Stimulated activated naive CD8-positive, alpha-beta T cell treated with anti-CD3 and anti-CD28 coated beads, Interleukin-15, Interleukin-2, amounts not matched to agents 100 ng/mL and 50 ng/mL, for 24 hours (primary cell): Measurements from ENCODE around the gene KRTAP5-3.
"Not testable (repeated sequence)": the region's sequence is repeated elsewhere in the genome, so short reads cannot be mapped to it uniquely, and the experiment has no call there.

Experiments used
- H3K27ac Mint-ChIP-seq: one replicate; pipeline ENCODE4 v1.8.0; 2021; ENCODE audit warnings: mild to moderate bottlenecking, mixed read lengths
- H3K27me3 Mint-ChIP-seq: one replicate; pipeline ENCODE4 v1.8.0; 2021; ENCODE audit warnings: mixed read lengths
- H3K36me3 Mint-ChIP-seq: one replicate; pipeline ENCODE4 v1.8.0; 2021; ENCODE audit warnings: low read depth, mixed read lengths
- H3K4me1 Mint-ChIP-seq: one replicate; pipeline ENCODE4 v1.8.0; 2021; ENCODE audit warnings: low read depth, mixed read lengths
- H3K4me3 Mint-ChIP-seq: one replicate; pipeline ENCODE4 v1.8.0; 2021; ENCODE audit warnings: mild to moderate bottlenecking, mixed read lengths
- H3K9me3 Mint-ChIP-seq: one replicate; pipeline ENCODE4 v1.8.0; 2021; ENCODE audit warnings: mixed read lengths

The KRTAP5-3 gene

DNA sequence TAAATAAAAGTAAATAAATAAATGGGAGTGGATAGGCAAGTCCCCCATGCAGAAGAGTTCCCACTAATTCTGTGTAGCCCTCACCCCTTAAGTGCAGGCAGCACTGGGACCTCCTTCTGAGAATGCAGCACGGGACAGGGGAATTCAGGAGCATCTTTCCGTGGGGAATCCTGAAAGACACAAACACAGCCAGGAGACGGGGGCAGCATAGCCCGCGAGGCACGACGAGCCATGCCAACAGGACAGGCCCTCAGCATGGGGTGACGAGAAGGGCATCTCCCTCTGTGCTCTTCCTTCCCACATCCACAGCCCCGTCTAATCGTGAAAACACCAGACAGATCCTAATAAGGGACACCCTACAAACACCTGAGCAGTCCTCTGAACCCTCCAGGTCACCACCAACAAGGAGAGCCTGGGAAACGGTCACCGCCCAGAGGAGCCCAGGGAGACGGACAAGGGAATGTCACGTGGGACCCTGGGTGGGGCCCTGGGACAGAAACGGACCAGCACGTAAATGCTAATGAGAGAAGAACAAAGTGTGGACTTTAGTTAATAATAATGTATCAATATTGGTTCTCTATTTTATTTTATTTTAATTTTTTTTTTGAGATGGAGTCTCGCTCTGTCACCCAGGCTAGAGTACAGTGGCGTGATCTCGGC lies 28.2 kb upstream of the KRTAP5-3 start:
- H3K4me3 Mint-ChIP-seq: no peak overlapping the region
- no peaks in the 10 kb centered on the region for H3K36me3 Mint-ChIP-seq
- H3K27ac Mint-ChIP-seq: no peak overlapping the region
- H3K9me3 Mint-ChIP-seq: no peaks in the 10 kb centered on the region
- peaks cover 34% of the 10 kb centered on the region for H3K27me3 Mint-ChIP-seq
- H3K4me1 Mint-ChIP-seq: no peaks in the 10 kb centered on the region

DNA sequence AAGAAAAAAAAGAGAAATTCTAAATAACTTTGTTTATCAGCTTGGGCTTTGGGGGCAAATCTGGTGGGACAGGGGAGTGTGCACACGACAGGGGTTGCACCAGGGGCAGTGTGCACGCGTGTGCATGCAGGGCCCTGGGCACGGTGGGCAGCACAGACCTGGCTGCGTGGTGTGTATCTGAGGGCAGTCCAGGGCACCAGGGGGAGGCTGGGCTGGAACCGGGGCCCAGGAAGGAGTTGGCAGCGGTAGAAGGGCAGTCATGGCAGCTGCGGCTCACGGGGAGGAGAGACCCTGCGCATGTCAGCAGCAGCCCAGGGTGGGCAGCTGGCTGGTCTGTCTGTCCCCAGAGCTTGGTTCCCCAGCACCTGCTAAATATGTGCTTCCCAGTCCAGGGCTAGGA lies 25.6 kb upstream of the KRTAP5-3 start:
- no peaks in the 10 kb centered on the region for H3K9me3 Mint-ChIP-seq
- no peak overlapping the region for H3K4me3 Mint-ChIP-seq
- H3K27me3 Mint-ChIP-seq: peaks cover 30% of the 10 kb centered on the region
- no peaks in the 10 kb centered on the region for H3K36me3 Mint-ChIP-seq
- no peak overlapping the region for H3K27ac Mint-ChIP-seq
- H3K4me1 Mint-ChIP-seq: no peaks in the 10 kb centered on the region

DNA sequence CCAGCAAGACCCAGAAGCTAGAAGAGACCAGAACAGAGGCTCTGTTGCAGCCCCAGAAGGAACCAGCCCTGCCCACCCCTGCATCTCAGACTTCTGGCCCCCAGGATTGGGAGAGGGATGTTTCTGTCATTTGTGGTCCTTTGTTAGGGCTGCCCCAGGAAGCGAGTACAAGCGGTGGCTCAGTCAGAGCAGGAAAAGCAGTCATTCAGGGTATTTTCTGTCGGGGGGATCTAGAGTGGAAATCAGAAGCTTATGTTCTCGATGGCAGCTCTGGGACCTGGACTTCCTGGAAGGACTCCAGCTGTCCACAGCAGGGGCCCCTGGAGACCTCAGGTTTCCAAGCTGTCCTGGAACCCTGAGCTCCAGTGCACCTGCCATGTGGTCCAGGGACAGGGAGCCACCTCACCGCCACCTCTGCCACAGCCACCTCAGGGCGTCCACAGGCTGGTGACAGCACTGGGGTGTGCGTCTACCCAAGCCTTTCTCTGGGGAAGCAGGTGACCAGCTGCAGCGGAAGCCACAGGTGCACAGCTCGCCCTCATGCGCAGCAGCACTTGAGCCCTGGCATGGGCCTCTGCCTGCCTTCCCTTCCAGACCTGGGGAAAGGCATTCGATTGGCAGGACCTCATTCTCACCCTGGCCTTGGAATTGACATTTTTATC lies 23.9 kb upstream of the KRTAP5-3 start:
- Mint-ChIP-seq H3K36me3 (no peaks in the 10 kb centered on the region), H3K27ac (no peak overlapping the region), H3K27me3 (peaks cover 31% of the 10 kb centered on the region), H3K4me3 (no peak overlapping the region), H3K9me3 (no peaks in the 10 kb centered on the region), H3K4me1 (no peaks in the 10 kb centered on the region)

DNA sequence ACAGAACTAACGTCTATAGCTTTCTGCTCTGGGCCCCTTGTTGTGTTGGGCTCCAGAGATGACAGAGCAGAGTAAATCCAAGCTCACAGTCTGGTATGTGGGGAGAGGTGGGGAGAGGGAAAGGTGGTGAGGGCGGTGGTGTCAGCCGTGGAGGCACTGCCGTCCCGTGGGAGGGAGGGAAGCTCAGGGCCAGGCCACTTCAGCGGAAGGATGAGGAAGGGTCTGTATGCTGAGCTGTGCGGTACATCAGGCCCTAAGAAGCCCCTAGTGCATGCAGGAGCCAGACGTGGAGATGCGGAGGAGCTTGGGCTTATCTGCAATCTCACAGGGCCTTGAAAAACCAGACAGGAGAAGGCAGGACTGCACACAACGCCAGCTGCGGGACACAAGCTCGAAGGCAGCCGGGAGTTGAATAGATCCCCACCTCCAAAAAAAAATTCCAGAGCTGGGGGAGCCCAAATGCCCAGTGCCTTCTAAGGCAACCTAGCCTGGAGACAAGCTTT lies 22.9 kb upstream of the KRTAP5-3 start:
- no peaks in the 10 kb centered on the region for H3K36me3 Mint-ChIP-seq

DNA sequence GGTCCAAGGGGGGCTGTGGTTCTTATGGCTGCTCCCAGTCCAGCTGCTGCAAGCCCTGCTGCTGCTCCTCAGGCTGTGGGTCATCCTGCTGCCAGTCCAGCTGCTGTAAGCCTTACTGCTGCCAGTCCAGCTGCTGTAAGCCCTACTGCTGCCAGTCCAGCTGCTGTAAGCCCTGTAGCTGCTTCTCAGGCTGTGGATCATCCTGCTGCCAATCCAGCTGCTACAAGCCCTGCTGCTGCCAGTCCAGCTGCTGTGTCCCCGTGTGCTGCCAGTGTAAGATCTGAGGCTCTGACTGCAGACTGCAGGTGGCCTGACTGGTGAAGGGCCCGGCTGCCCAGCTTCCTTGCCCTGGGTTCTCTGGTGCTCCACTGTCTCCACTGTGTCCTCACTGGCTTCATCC lies 22.0 kb upstream of the KRTAP5-3 start:
- peaks cover 23% of the 10 kb centered on the region for H3K27me3 Mint-ChIP-seq
- no peaks in the 10 kb centered on the region for H3K4me1 Mint-ChIP-seq
- H3K9me3 Mint-ChIP-seq: no peaks in the 10 kb centered on the region
- no peak overlapping the region for H3K27ac Mint-ChIP-seq
- H3K36me3 Mint-ChIP-seq: no peaks in the 10 kb centered on the region
- no peak overlapping the region for H3K4me3 Mint-ChIP-seq

More for the DNA sequence above, 22.9 kb upstream of the KRTAP5-3 start:
- Mint-ChIP-seq H3K27me3 (peaks cover 31% of the 10 kb centered on the region), H3K9me3 (no peaks in the 10 kb centered on the region), H3K4me1 (no peaks in the 10 kb centered on the region), H3K27ac (no peak overlapping the region), H3K4me3 (no peak overlapping the region)

DNA sequence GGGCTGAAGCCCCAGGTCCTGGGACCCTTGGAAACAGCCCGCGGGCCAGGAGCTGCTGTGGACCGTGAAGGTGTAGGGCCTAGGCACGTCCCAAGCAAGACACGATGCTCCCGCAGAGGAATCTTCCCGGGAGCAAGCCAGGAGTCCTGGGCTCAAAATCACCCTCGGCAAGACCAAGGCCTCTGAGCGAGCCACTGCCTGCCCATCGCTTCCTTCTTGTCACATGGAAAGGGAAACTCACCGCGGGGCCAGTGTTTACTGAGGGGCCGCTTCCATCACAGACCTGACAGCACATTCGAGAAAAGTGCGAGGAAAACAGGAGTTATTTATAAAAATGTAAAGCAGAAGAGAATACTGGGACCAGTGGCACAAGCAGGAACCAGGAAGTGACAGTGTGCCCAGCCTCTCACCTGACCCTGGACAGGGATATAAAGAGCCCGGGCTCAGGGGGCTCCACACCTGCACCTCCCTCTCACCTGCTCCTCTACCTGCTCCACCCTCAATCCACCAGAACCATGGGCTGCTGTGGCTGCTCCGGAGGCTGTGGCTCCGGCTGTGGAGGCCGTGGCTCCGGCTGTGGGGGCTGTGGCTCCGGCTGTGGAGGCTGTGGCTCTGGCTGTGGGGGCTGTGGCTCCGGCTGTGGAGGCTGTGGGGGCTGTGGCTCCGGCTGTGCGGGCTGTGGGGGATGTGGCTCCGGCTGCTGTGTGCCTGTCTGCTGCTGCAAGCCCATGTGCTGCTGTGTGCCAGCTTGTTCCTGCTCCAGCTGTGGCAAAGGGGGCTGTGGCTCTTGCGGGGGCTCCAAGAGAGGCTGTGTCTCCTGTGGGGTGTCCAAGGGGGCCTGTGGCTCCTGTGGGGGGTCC lies 21.3 kb upstream of the KRTAP5-3 start, which contains the start of gene KRTAP5-5:
KRTAP5-5 (plus strand) TSS at position 450 of the 860 bp plus-strand sequence; CDS start at position 516, 66 bp downstream.
- peaks cover 20% of the 10 kb centered on the region for H3K27me3 Mint-ChIP-seq
- no peak within 1 kb of the TSS for H3K27ac Mint-ChIP-seq
- H3K4me1 Mint-ChIP-seq: no peaks in the 10 kb centered on the region
- H3K9me3 Mint-ChIP-seq: no peaks in the 10 kb centered on the region
- no peak within 1 kb of the TSS for H3K4me3 Mint-ChIP-seq
- no peaks in the 10 kb centered on the region for H3K36me3 Mint-ChIP-seq

DNA sequence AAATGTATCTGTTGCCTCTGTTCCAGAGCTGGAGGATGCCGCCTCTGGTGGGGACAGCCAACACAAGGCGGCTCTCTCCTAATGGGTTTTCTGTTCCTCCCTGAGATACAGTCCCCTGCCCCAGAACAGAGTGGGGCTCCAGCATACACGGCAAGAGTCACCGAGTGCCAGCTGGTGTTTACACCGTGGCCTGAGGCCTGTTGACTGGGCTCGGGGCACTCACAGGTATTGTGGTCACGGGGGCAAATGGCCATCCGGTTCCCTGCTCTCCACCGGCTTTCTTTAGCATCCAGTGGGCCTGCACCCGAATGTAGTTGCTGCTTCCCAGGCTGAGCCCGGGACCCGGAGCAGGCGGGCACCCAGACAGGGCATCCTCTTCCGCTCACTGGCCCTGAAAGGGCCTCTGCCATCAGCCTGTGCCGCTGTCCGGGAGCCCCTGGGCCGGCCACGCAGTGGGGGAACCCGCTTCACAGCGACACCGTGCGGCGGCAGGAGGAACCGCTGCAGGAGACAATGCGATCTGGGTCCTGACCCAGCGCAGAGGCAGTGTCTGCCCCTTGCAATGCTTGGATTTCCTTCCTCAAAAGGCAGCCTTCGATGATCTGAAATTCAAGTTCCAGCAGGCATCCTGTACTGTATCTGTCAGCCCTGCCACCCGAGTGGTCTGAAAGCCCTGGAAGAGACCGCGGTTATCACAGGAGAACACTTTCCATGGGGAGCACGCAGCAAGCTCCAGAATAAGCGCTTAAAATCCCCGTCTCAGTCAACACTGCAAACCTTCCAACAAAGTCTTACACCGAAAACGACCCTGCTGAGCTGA lies 20.5 kb upstream of the KRTAP5-3 start:
- peaks cover 20% of the 10 kb centered on the region for H3K27me3 Mint-ChIP-seq
- H3K4me3 Mint-ChIP-seq: no peak overlapping the region

DNA sequence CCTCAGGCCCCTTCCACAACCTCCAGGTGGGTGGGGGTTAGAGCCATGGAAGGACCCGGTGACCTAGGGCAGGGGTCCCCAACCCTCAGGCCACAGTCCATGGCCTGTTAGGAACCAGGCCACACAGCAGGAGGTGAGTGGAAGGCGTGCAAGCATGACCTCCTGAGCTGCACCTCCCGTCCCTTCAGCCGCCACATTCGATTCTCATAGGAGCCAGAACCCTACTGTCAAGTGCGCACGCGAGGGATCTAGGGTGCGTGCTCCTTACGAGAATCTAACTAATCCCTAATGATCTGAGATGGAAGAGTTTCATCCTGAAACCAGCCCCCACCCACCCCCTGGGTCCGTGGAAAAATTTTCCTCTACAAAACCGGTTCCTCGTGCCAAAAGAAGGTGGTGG lies 17.3 kb upstream of the KRTAP5-3 start:
- Mint-ChIP-seq H3K27ac (no peak overlapping the region), H3K9me3 (no peaks in the 10 kb centered on the region), H3K4me3 (no peak overlapping the region), H3K4me1 (no peaks in the 10 kb centered on the region), H3K36me3 (no peaks in the 10 kb centered on the region), H3K27me3 (peaks cover 9% of the 10 kb centered on the region)

More for the DNA sequence above, 20.5 kb upstream of the KRTAP5-3 start:
- Mint-ChIP-seq H3K27ac (no peak overlapping the region), H3K4me1 (no peaks in the 10 kb centered on the region), H3K36me3 (no peaks in the 10 kb centered on the region), H3K9me3 (no peaks in the 10 kb centered on the region)

DNA sequence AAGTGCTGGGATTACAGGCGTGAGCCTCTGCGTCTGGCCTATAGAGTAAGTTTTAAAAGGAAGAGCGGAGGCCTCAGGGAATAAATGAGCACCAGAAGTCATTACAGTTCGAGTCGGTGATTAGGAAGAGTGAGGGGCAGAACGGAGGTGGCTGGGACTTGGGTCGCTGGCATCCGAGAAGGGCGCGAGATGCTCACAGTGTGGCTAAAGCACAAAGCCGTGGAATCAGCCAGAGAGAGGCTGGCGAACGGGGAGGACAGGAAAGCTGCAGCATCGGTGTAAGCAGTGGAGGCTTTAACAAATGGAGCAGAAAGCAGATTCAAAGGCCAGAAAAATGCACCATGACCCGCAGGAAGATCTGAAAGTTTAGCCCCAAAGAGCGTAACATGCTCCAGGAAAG lies 16.4 kb upstream of the KRTAP5-3 start:
- H3K27ac Mint-ChIP-seq: no peak overlapping the region
- no peaks in the 10 kb centered on the region for H3K36me3 Mint-ChIP-seq
- peaks cover 8% of the 10 kb centered on the region for H3K27me3 Mint-ChIP-seq
- H3K9me3 Mint-ChIP-seq: no peaks in the 10 kb centered on the region
- H3K4me1 Mint-ChIP-seq: peaks cover under 1% of the 10 kb centered on the region
- H3K4me3 Mint-ChIP-seq: no peak overlapping the region

DNA sequence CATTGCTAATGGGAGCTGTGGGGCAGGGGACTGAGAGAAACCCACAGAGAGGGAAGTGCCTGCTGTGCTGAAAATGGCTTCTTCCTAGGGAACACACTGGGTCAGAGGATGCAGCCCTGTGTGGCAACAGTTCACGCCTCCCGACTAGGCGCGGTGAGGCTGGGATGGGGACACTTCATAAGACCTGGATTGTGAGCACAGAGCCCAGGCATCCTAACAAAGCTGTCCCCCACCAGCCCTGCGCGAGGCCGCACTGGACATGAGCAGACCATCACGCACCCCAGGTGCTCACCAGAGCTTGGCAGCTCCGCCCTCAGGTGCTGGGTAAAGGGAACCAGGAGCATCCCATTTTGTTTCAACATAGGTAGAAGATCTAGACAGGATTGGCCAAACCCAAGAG lies 15.5 kb upstream of the KRTAP5-3 start:
- Mint-ChIP-seq H3K9me3 (no peaks in the 10 kb centered on the region), H3K4me3 (no peak overlapping the region), H3K27ac (no peak overlapping the region), H3K4me1 (peaks cover 6% of the 10 kb centered on the region), H3K36me3 (no peaks in the 10 kb centered on the region), H3K27me3 (peaks cover 9% of the 10 kb centered on the region)

DNA sequence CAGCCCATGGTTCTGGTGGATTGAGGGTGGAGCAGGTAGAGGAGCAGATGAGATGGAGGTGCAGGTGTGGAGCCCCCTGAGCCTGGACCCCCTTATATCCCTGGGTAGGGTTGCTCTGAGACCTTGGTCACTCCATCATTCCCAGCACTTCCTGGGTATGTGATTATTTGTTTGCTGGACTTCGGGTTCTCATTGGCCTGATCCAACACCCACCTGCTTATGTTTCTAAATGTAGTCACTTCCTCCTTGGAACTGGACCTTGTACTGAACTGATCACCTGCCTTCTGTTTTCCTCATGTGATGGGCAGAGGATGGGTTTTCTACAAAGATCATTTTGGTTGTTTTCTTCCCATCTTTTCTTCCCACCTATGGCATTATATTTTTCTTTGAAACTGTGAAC lies 13.8 kb upstream of the KRTAP5-3 start, which contains the start of gene KRTAP5-4:
KRTAP5-4 (minus strand) TSS at position 53 of the 400 bp plus-strand sequence; CDS start at position 8, 45 bp downstream.
- H3K27me3 Mint-ChIP-seq: peaks cover 17% of the 10 kb centered on the region
- no peak within 1 kb of the TSS for H3K4me3 Mint-ChIP-seq
- H3K27ac Mint-ChIP-seq: no peak within 1 kb of the TSS
- peaks cover 6% of the 10 kb centered on the region for H3K4me1 Mint-ChIP-seq
- no peaks in the 10 kb centered on the region for H3K36me3 Mint-ChIP-seq
- no peaks in the 10 kb centered on the region for H3K9me3 Mint-ChIP-seq

DNA sequence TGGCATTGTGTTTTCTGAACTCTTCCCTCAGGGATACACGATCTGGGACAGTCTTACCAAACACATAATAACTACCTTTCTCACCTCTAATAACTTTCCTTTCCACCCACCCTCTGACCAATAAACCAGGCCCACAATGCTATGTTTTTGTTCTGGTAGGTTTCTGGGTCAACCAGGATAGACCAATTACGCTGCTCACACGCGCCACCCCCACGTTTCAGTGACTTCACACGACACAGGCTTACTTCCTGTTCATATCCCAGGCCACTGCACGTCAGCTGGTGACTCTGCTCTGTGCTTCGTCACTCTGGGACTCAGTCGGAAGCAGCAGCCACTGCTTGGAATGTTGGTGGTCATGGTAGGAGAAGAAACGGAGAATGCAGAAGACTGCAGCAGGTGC lies 11.2 kb upstream of the KRTAP5-3 start:
- Mint-ChIP-seq H3K27me3 (peaks cover 42% of the 10 kb centered on the region), H3K36me3 (no peaks in the 10 kb centered on the region), H3K4me3 (no peak overlapping the region), H3K9me3 (no peaks in the 10 kb centered on the region), H3K27ac (no peak overlapping the region), H3K4me1 (peaks cover 6% of the 10 kb centered on the region)

DNA sequence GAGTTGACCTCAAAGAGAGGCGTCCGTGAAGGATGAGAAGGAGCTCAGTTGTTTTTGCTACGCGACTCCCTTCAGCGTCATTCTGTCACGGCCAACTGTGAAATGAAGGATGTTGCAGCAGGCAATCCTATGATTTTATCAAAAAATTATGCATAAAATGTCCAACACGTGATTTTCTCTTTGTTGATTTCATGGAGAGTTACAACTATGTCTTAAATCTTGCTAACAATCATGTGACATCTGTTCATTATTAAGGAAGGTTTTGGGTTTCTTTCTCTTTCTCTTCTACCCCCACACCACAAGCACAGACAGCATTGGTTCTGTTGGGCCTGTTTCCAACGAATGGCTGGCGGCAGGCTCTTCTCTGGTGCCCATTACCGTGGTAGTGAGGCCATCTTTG lies 10.0 kb upstream of the KRTAP5-3 start:
- H3K27ac Mint-ChIP-seq: no peak overlapping the region
- no peaks in the 10 kb centered on the region for H3K36me3 Mint-ChIP-seq
- H3K9me3 Mint-ChIP-seq: no peaks in the 10 kb centered on the region
- peaks cover 6% of the 10 kb centered on the region for H3K4me1 Mint-ChIP-seq
- no peak overlapping the region for H3K4me3 Mint-ChIP-seq
- H3K27me3 Mint-ChIP-seq: peaks cover 42% of the 10 kb centered on the region

DNA sequence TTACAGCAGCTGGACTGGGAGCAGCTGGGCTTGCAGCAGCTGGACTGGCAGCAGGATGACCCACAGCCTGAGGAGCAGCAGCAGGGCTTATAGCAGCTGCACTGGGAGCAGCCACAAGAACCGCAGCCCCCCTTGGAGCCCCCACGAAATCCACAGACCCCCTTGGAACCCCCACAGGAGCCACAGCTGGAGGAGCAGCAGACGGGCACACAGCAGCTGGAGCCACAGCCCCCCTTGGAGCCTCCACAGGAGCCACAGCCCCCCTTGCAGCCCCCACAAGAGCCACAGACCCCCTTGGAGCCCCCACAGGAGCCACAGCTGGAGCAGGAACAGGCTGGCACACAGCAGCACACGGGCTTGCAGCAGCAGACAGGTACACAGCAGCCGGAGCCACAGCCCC lies 362 bp downstream of the KRTAP5-3 start:
- H3K36me3 Mint-ChIP-seq, H3K27ac Mint-ChIP-seq, H3K4me1 Mint-ChIP-seq, H3K9me3 Mint-ChIP-seq, H3K4me3 Mint-ChIP-seq: not testable (repeated sequence)
- peaks cover 31% of the 10 kb centered on the region for H3K27me3 Mint-ChIP-seq
